ENCODE measurements around the gene ATP11A.

The ATP11A gene

DNA sequence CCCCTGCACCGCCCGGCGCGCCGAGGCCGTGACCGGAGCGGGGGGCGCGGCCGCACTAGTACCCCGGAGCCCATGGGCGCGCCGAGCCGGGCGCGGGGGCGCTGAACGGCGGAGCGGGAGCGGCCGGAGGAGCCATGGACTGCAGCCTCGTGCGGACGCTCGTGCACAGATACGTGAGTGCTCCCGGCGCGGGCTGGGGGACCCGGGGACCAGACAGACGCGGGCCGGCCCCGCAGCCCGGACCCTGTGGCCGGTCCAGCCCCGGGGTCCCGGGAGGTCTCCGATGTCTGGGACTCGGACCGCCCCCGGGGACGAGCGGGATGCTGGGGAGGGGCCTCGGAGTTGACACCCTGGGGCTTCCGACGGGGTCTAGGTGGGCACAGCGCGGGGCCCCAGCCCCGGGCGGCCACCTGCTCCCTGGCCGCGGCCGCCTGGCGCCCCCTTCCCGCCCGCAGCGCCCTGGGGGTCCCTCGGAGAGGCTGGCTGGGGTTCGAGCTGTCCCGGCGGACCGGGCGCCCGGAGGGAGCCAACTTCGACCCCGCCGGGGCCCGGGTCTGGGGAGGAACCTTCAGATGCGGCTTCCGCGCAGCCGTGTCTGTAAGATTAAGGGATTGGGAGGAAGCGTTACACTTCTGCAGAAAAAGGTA lies 568 bp downstream of the ATP11A start:
- DNase-seq (ENCODE audit: low read depth in 1 of 2, low spot score in 1 of 2), result peak in 1 of 2 donors; percentile 15

- no peak for DNase-seq (ENCODE audit: low read depth in 1 of 2, low spot score in 1 of 2)
These were observed 2.3 kb downstream of the ATP11A start for GRCh38 chr13:112692104-112692503.

DNA sequence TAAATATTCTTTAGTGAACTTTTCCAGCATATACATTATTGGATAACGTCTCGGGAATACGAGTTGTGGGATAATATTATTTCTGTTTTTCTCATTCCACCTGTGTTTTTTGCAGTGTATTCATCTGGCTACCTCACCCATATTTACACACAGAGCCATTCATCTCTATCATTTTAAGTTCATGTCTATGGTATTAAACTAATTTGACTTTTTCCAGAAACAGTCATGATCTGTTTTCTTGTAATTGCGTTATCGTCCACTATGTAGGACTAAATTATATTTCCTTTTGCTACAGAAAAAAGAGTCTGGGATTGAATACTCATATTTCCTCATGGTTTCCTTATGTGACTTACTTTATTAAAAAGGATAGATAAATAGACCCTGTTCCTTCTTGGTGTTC lies 2.7 kb downstream of the ATP11A start:
- no peak for DNase-seq (ENCODE audit: low read depth in 1 of 2, low spot score in 1 of 2)

DNA sequence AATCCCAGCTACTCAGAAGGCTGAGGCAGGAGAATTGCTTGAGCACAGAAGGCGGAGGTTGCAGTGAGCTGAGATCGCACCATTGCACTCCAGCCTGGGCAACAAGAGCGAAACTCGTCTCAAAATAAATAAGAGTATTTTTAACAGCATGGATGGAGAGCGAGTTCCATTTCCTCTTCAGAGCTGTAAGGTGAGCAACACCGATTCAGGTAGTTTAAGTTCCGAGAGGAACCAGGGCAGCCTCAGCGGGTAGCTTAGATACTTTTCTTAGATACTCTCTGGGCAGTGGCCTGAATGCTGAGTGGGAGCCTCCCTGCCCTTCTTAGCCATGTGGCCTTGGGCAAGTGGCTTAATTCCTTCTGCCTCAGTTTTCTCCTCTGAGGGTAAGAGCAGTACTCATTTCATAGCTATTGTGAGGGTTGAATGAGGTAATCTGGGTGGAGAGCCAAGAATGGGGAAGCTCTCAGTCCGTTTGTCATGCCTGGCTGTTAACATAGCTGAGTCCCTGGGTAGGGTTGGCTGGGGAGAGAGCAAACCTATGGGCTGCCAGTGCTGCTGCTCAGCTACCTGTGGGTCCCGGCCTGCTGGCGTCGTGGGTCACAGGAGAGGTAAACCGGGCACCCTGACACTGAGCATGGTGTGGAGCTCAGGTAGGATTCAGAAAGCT lies 4.1 kb downstream of the ATP11A start:
- no peak for DNase-seq (ENCODE audit: low read depth in 1 of 2, low spot score in 1 of 2)

DNA sequence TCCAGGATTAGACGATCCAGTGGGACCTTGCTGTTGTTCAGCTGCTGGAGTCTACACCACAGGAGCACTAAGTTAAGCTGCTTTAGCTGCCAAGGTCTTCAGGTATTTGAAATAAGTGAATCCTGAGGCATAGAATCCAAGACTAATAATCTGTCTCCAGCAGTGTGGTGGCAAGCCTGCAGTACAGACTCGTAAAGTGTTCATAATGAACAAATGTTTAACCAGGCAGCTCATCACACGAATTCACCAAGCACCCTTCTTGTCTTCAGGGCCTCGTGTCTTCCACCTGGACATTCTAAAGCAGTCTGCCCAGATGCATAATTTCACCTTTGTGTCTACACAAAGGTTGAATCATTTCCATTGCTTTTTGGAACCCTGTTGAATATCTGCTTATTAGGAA lies 5.3 kb downstream of the ATP11A start:
- DNase-seq (ENCODE audit: low read depth in 1 of 2, low spot score in 1 of 2), result no peak

- DNase-seq (ENCODE audit: low read depth in 1 of 2, low spot score in 1 of 2), result no peak
These were observed 6.4 kb downstream of the ATP11A start for GRCh38 chr13:112696001-112696868.

GRCh38 chr13:112696869-112697465 lies 7.1 kb downstream of the ATP11A start:
- no peak for DNase-seq (ENCODE audit: low read depth in 1 of 2, low spot score in 1 of 2)

GRCh38 chr13:112697756-112698655 lies 8.2 kb downstream of the ATP11A start:
- no peak for DNase-seq (ENCODE audit: low read depth in 1 of 2, low spot score in 1 of 2)

- DNase-seq (ENCODE audit: low read depth in 1 of 2, low spot score in 1 of 2), result no peak
These were observed 9.6 kb downstream of the ATP11A start for GRCh38 chr13:112699322-112699918.

DNA sequence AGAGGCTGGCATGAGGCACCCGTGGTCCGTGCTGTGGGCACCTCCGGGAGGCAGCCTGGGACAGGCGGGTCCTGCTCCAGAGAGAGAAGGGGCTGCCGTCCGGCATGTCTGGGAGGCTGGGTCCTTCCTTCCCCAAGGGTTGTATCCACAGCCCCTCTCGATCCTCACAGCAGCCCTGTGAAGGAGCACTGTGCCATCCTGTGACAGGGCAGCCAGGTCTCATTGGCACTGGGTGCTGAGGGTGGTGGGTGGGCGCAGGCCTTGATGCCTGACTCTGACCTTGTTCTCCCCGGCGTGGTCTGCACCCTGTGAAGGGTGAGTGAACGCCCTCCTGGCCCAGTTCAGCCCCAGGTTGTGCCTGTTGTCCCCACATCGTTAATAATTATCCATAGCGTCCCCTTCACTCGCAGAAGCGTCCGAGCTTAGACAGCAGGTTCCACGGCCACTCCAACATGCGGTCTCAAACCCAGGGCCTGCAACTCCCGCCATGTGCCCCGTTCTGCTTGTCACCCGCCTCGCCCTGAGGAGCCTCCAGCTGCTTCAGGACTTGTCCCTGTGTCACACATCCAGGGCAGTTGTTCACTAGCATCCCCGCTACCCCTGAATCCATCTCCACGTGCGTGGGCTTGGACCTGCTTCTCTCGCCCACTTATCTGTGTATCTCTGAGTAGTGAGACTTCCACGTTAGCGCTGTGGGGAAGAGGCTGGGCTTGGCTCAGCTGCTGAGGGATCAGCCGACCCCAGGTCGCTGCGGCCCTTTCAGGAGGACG lies 10.6 kb downstream of the ATP11A start:
- DNase-seq (ENCODE audit: low read depth in 1 of 2, low spot score in 1 of 2), result no peak

GRCh38 chr13:112702341-112702985 lies 12.6 kb downstream of the ATP11A start:
- no peak for DNase-seq (ENCODE audit: low read depth in 1 of 2, low spot score in 1 of 2)

DNA sequence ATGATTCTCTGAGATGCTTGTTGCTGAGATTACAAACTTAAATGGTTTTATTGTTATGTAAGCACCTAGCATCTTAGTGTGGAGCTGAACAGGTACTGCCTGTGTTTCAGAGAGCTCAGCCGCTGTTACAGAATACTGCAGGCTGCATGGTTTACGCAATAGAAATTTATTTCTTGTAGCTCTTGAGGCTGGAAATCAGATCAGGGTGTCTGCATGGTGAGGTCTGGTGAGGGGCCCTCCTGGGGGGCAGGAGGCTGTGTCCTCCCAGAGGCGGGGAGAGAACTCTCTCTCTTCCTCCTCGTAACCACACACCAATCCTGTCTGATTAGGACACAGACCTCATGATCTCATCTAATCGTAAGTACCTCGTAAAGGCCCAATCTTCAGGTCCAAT lies 13.1 kb downstream of the ATP11A start:
- no peak for DNase-seq (ENCODE audit: low read depth in 1 of 2, low spot score in 1 of 2)

DNA sequence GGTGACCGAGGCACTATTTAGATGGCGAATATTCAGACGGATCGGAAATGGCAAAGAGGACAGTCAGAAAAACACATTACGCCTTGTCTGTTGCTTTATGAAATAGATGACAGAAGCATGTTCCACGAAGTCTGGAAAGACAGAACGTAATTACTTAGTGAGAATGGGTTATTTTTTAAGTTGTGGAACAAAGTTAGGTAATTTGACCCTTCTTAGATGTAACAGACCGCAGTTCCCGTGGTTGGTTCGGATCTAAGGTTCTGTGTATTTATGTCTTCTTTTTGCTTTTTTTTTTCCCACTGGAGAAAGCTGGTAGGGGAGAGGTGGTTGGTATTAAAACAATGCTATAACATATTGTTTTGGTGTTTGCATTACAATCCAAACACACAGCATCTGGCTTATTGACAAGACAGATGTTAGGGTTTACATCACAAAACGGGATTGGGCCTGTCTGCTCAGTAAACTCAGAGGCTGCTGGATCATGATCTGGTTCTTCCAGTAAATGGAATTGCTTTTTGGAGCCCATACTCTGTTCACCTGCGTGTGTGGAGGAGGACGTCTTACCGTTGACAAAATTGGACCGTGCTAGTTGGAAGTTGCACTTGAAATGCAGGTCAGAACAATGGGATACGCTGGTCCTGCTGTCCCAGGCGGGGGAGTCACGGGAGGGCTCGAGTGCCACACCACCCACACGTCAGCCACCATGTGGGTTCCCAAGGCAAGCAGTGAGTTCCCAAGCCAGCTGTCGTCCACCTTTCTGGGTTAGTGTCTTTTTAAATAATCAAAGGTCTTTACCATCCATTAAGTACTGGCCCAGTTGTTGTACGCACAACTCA lies 13.8 kb downstream of the ATP11A start:
- DNase-seq (ENCODE audit: low read depth in 1 of 2, low spot score in 1 of 2), result no peak

DNA sequence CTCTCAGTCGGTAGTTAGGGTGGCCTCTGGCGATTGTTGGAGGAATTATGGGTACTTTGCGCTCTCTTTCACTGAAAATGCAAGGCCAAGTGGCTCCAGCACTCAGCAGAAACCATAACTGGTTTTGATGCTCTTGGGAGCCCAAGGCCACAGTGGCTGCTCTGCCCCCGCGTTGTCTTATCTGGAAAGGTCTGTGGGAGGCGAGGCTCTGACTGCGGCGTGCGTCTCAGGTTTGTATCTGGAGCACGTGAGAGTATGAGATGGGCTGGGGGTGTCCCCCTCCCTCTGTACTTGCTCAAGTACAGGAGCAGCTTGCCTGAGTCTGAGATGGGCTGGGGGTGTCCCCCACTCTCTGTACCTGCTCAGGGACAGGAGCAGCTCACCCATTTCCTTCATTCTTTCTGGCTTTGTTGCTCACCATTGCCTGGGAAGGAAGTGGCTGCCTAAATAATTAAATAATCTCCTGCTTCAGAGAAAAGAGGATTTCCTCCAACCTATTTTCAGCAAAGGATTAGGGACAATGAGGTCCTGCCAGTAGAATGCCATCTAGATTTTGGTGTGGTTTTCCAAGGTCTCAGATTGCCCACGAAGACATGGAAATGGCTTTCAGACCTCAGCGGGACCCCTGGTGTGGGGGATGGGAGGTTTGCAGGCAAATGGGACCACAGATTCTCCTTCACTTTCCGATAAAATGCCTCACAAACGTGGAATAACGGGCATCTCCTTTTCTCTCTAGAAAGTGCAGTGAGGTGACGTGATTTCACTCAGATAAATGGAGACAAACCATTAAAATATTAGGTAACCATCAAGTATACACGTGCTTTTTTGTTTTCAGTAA lies 14.7 kb downstream of the ATP11A start:
- no peak for DNase-seq (ENCODE audit: low read depth in 1 of 2, low spot score in 1 of 2)

DNA sequence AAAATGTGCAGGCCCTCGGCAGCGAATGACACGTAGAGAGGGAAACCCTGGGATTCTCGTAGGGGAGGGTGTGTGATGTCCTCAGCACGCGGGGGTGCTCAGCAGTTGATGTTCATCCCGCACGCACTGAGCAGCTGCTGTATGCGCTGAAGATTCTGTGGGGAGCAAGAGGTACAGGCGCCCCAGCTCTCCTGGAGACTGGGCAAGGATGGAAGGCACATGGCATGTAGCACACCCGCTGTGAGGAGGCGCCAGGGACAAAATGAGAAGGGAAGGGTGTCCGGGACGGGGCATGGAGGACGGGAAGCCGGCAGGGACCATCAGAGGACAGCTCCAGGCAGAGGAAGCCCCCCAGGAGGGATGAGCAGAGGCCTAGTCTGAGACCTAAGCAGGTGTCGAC lies 15.4 kb downstream of the ATP11A start:
- no peak for DNase-seq (ENCODE audit: low read depth in 1 of 2, low spot score in 1 of 2)

- DNase-seq (ENCODE audit: low read depth in 1 of 2, low spot score in 1 of 2), result no peak
These were observed 16.3 kb downstream of the ATP11A start for GRCh38 chr13:112706171-112706570.

DNA sequence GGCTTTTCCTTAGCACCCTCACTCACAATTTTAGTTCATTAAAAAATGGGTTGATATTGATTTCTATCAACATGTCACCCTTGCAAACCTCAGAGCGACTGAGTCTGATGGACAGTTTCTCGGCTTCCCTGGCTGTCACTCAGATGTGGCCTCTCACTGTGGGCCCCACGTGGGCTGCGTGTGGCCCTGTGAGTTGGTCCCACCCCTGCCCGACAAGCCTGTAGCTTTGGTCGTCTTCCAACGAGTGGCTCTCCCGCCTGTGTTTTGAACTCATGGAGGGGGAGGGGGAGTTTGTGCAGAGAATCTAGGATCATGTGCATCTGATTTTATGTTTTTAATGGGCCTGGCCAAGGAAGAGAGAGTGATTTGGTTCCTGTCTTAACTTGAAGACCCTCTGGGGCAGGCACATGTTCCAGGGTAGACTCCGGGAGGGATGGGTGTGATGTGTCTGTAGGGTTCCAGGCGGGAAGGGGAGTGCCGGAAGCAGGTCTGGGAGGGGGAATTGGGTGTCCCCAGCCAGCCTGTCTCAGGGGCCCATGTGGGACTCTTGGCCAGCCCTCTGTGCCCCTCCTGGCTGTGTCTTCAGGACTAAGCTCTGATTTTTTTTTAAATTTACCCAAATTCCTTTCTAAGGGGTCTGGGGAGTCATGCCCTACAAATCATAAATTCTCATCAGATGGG lies 18.9 kb downstream of the ATP11A start:
- no peak for DNase-seq (ENCODE audit: low read depth in 1 of 2, low spot score in 1 of 2)
